ENCODE data around the gene KRTAP5-6.
A peak's percentile ranks its signal among the peaks of the same experiment; 100 is the strongest.

The KRTAP5-6 gene

DNA sequence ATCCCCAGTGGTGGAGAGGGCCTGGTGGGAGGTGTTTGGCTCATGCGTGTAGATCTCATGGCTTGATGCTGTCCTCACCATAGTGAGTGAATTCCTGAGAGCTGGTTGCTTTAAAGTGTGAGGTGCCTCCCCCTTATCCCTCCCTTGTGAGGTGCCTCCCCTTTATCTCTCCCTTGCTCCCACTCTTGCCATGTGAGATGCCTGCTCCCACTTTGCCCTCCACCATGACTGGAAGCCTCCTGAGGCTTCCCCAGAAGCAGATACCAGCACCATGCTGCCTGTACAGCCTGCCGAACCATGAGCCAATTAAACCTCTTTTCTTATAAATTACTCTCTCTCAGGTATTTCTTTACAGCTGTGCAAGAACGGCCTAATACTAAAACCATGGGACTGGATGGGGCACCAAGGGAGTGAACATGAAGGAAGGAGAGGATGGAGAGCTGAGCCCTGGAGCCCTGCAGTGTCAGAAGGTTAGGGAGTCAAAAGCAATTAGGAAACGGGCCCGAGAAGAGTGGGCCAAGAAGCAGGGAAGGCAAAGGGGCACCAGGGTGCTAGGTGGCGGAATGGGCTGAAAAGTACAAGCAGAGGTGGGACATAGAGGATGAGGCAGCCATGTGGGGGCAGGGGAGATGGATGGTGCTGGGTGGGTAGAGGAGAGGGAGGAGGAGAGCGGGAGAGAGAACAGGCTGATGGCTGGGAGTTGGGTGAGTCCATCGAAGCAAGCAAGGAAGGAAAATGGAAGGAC lies 44.0 kb downstream of the KRTAP5-6 start:
- H3K4me3 ChIP-seq (ENCODE audit: control insufficient read depth, low read depth, low read length) = no peak overlapping the region
- TF ChIP-seq, protein P1, sequence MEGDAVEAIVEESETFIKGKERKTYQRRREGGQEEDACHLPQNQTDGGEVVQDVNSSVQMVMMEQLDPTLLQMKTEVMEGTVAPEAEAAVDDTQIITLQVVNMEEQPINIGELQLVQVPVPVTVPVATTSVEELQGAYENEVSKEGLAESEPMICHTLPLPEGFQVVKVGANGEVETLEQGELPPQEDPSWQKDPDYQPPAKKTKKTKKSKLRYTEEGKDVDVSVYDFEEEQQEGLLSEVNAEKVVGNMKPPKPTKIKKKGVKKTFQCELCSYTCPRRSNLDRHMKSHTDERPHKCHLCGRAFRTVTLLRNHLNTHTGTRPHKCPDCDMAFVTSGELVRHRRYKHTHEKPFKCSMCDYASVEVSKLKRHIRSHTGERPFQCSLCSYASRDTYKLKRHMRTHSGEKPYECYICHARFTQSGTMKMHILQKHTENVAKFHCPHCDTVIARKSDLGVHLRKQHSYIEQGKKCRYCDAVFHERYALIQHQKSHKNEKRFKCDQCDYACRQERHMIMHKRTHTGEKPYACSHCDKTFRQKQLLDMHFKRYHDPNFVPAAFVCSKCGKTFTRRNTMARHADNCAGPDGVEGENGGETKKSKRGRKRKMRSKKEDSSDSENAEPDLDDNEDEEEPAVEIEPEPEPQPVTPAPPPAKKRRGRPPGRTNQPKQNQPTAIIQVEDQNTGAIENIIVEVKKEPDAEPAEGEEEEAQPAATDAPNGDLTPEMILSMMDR (conservative IDR thresholded peaks at IDR 0.05; ENCODE audit: control insufficient read depth, insufficient read depth, low read depth, low read length) = no peak
- DNase-seq (ENCODE audit: low read depth) = no peak

- DNase-seq (ENCODE audit: low read depth) = no peak
- TF ChIP-seq, protein P1 (conservative IDR thresholded peaks at IDR 0.05; ENCODE audit: control insufficient read depth, insufficient read depth, low read depth, low read length) = no peak
Measured at GRCh38 chr11:1741741-1742140, 44.7 kb downstream of the KRTAP5-6 start.

DNA sequence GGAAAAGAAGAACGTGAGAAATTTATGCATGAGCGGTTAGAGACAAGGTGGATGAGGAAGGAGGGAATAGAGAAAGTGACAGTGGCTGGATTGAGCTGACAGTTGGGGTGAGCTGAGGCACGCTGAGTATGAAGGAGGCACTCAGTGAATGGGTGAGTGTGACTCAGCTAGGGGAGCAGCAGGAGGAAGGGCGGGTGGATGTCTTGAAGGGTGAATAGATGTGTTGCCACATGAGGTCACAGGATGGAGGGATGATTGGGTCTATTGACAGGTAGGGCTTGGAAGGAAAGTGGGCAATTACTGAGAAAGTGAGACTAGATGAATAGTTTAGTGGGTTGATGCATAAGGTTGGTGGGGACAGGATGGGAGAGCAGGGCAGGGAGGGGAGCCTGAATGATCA lies 45.4 kb downstream of the KRTAP5-6 start:
- TF ChIP-seq, protein P1 (conservative IDR thresholded peaks at IDR 0.05; ENCODE audit: control insufficient read depth, insufficient read depth, low read depth, low read length) = no peak
- H3K4me3 ChIP-seq (ENCODE audit: control insufficient read depth, low read depth, low read length) = no peak overlapping the region
- DNase-seq (ENCODE audit: low read depth) = no peak

More at GRCh38 chr11:1741741-1742140, 44.7 kb downstream of the KRTAP5-6 start:
- no peak overlapping the region for H3K4me3 ChIP-seq (ENCODE audit: control insufficient read depth, low read depth, low read length)

GRCh38 chr11:1742869-1743584 lies 46.0 kb downstream of the KRTAP5-6 start:
- no peak overlapping the region for H3K4me3 ChIP-seq (ENCODE audit: control insufficient read depth, low read depth, low read length)
- DNase-seq (ENCODE audit: low read depth) = no peak
- TF ChIP-seq, protein P1 (conservative IDR thresholded peaks at IDR 0.05; ENCODE audit: control insufficient read depth, insufficient read depth, low read depth, low read length) = no peak

- TF ChIP-seq, protein P1 (conservative IDR thresholded peaks at IDR 0.05; ENCODE audit: control insufficient read depth, insufficient read depth, low read depth, low read length) = no peak
- no peak for DNase-seq (ENCODE audit: low read depth)
- H3K4me3 ChIP-seq (ENCODE audit: control insufficient read depth, low read depth, low read length) = no peak overlapping the region
Measured at GRCh38 chr11:1743585-1744136, 46.7 kb downstream of the KRTAP5-6 start.

DNA sequence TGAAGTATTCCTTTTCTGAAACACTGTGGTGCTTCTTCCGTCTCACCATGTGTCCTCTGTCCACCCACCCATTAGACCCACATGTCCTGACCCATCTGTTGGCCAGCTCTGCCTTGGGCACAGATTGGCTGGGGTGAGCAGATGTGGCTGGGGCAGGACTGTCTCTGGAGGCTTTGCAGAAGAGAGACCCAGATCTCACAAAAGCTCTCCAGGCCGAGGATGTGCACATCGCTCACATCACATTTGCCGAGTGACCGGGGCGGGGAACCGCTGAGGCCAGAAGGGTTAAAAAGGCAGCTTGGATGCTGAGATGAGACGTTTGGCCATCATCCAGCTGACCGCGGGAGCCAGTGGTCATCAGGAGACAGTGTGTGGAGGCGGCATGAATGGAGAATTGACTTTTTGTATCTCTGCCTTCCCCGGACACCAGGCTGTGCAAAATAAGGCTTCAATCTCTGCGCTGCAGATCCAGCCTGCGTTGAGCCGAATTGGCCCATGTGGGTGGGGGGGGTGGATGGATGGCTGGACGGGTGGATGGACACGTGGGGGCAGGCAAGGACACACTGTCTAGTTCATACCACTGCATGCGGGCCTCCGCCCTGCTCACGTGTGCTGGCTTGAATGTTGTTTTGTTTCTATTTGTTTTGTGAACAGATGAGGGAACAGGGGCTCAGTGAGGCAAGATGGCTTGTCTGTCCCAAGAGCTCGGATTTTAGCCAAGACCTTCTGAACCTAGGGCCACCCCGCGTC lies 47.3 kb downstream of the KRTAP5-6 start:
- TF ChIP-seq, protein P1 (conservative IDR thresholded peaks at IDR 0.05; ENCODE audit: control insufficient read depth, insufficient read depth, low read depth, low read length) = no peak
- peak; percentile 54 for DNase-seq (ENCODE audit: low read depth)
- H3K4me3 ChIP-seq (ENCODE audit: control insufficient read depth, low read depth, low read length) = no peak overlapping the region
